Measurements from ENCODE around the gene TYW1B. TPM values are rescaled to one million over a fixed set of nuclear protein-coding genes. Genes with fewer than 3 reads are reported as not detected.
"Not testable (repeated sequence)": the region's sequence is repeated elsewhere in the genome, so short reads cannot be mapped to it uniquely, and the experiment has no call there.

Gene TYW1B
- total RNA-seq, 1 donor from 2014 or later = 6.9 TPM

DNA sequence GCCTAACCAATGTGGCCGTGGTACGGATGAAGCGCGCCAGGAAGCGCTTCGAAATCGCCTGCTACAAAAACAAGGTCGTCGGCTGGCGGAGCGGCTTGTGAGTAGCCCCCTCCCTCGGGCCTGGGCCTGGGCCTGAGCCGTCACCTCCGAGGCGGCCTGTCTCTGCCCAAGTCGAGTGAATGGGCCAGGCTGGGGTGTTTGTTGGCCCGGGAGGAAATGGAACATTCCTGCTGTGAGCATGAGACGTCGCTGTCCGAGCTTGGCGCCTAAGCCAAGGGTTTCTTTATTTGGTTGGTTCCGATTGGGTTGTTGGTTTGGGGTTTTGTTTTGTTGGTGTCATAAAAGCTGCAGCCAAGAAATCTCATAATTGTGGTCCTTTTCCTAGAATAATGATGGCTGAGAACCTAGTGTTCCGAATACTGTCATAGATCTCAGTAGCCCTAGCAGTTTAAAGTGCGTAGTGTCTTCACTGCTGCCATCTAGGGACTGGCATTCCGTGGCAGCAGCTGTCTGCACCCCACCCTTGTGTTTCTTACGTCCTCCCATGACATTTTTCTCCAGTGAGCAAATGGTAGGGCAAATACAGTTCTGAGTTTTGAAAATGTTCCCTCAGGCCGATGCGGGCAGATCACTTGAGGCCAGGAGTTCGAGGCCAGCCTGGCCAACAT is 1.8 kb upstream of the TYW1B start:
- Histone ChIP-seq H3K27ac (peak overlapping the region; percentile 93), H3K36me3 (peaks cover 0 to 29% of the 10 kb centered on the region in 2 donors), H3K4me1 (peaks cover 28% of the 10 kb centered on the region), H3K4me3 (peak overlapping the region; percentile 67 to 84)
- peak; percentile 59 to 68 for TF ChIP-seq POLR2AphosphoS5 (IDR thresholded peaks at IDR 0.05; ENCODE audit: insufficient read depth in 1 of 2, low read depth in 1 of 2)
- TF ChIP-seq, protein P1, sequence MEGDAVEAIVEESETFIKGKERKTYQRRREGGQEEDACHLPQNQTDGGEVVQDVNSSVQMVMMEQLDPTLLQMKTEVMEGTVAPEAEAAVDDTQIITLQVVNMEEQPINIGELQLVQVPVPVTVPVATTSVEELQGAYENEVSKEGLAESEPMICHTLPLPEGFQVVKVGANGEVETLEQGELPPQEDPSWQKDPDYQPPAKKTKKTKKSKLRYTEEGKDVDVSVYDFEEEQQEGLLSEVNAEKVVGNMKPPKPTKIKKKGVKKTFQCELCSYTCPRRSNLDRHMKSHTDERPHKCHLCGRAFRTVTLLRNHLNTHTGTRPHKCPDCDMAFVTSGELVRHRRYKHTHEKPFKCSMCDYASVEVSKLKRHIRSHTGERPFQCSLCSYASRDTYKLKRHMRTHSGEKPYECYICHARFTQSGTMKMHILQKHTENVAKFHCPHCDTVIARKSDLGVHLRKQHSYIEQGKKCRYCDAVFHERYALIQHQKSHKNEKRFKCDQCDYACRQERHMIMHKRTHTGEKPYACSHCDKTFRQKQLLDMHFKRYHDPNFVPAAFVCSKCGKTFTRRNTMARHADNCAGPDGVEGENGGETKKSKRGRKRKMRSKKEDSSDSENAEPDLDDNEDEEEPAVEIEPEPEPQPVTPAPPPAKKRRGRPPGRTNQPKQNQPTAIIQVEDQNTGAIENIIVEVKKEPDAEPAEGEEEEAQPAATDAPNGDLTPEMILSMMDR (IDR thresholded peaks at IDR 0.05) = peak in 1 of 3 experiments; percentile 9
- DNase-seq (ENCODE audit: extremely low spot score in 2 of 2); intact Hi-C loops (cut with DNase I); H3K9me3 ChIP-seq; H3K27me3 ChIP-seq: not testable (repeated sequence)

DNA sequence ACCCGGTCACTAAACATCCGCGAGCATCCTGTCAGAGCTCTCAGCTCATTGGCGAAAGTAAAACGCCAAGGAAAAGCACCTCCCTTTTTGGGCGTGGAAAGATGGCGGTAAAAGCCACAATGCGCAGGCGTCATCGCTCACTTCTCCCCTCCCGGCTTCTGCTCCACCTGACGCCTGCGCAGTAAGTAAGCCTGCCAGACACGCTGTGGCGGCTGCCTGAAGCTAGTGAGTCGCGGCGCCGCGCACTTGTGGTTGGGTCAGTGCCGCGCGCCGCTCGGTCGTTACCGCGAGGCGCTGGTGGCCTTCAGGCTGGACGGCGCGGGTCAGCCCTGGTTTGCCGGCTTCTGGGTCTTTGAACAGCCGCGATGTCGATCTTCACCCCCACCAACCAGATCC is 1.3 kb upstream of the TYW1B start:
- H3K9me3 ChIP-seq; intact Hi-C loops (cut with DNase I); H3K27me3 ChIP-seq: not testable (repeated sequence)
- TF ChIP-seq POLR2AphosphoS5 (IDR thresholded peaks at IDR 0.05; ENCODE audit: insufficient read depth in 1 of 2, low read depth in 1 of 2) (peak; percentile 95 to 97), POLR2A (IDR thresholded peaks at IDR 0.05) (peak in 1 of 2 donors; percentile 96)
- peak; percentile 98 for DNase-seq (ENCODE audit: extremely low spot score in 2 of 2)
- H3K27ac ChIP-seq = peak overlapping the region; percentile 93
- peaks cover 0 to 23% of the 10 kb centered on the region in 2 donors for H3K36me3 ChIP-seq
- H3K4me3 ChIP-seq = peak overlapping the region; percentile 67 to 84
- H3K4me1 ChIP-seq = peaks cover 28% of the 10 kb centered on the region

DNA sequence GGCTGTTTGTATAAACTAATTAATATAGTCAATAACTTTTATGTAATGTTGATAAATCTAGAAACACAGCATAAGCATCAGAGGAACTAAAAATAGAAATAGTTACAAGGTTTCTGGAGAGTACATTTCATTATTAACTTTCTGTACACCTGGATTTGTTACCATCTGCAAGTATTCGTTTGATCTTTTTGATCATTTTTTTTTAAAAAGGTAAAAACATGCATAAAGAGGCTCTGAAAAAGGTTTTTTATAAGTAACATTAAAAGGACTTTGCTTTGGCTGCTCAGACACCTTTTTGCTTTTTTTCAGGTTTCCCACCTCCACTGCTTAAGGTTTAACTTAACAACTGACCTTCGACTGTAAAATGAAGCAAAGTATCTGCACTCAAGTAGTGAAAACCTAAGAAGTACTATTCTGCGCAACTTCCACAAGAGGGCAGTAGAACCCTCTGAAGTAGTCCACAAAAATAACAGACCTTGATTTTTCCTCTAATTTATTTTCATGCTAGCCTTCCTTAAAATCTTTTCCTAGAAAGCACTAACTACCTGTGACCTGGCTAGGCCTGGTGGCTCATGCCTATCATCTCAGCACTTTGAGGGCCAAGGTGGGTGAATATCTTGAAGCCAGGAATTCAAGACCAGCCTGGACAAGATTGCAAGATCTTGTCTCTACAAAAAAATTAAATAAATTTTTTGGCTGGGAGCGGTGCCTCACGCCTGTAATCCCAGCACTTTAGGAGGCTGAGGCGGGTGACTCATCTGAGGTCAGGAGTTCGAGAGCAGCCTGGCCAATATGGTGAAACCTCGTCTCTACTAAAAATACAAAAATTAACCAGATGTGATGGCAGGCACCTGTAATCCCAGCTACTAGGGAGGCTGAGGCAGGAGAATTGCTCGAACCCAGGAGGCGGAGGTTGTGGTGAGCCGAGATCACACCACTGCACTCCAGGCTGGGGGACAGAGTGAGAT is 4.0 kb downstream of the TYW1B start:
- TF ChIP-seq, protein P1 (IDR thresholded peaks at IDR 0.05) = peak in 1 of 3 experiments; percentile 6
- H3K27me3 ChIP-seq; H3K4me3 ChIP-seq; DNase-seq (ENCODE audit: extremely low spot score in 2 of 2); H3K27ac ChIP-seq; intact Hi-C loops (cut with DNase I); H3K9me3 ChIP-seq; H3K36me3 ChIP-seq: not testable (repeated sequence)
- peaks cover 11% of the 10 kb centered on the region for H3K4me1 ChIP-seq

DNA sequence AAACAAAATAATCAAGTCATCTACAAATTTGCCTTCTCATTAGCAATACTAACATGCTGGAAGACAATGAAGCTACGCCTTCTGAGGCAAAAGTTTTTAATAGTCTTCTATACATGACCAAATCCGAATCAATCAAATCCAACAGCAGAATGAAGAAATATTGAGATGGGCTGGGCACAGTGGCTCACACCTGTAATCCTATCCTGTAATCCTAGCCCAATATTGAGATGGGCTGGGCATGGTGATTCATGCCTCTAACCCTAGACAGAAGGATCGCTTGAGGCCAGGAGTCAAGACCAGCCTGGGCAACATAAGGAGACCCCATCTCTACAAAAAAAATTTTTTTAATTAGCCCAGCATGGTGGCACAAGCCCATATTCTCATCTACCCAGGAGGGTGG is 5.5 kb downstream of the TYW1B start:
- intact Hi-C loops (cut with DNase I); H3K4me1 ChIP-seq; H3K9me3 ChIP-seq; H3K27ac ChIP-seq; H3K36me3 ChIP-seq; H3K27me3 ChIP-seq; DNase-seq (ENCODE audit: extremely low spot score in 2 of 2); H3K4me3 ChIP-seq: not testable (repeated sequence)

DNA sequence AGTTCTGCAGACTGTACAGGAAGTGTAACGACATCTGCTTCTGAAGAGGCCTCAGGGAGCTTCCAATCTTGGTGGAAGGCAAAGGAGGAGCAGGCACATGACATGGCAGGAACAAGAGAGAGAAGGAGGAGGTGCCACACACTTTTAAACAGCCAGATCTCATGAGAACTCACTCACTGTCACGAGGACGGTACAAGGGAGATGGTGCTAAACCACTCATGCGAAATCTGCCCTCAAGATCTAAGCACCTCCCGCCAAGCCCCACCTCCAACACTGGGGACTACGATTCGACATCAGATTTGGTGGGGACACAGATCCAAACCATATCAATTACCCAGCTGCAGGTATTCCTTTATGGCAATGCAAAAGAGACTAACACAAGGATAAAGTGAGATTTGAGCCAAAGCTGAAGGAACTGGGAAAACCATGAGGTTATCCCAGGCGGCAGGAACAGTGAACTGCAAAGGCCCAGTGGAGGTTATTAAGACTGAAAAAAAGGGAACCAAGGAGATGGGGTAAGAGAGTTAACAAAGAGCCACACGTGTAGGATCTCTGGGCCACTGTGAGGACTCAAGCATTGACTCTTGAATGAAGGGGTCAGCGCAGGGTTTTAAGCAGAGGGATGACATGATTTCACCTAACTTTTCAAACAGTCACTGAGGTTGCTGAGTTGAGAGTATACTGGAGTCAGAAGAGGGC is 9.2 kb downstream of the TYW1B start:
- H3K27me3 ChIP-seq; H3K9me3 ChIP-seq; H3K4me1 ChIP-seq; H3K36me3 ChIP-seq; DNase-seq (ENCODE audit: extremely low spot score in 2 of 2); H3K4me3 ChIP-seq; H3K27ac ChIP-seq; intact Hi-C loops (cut with DNase I): not testable (repeated sequence)

DNA sequence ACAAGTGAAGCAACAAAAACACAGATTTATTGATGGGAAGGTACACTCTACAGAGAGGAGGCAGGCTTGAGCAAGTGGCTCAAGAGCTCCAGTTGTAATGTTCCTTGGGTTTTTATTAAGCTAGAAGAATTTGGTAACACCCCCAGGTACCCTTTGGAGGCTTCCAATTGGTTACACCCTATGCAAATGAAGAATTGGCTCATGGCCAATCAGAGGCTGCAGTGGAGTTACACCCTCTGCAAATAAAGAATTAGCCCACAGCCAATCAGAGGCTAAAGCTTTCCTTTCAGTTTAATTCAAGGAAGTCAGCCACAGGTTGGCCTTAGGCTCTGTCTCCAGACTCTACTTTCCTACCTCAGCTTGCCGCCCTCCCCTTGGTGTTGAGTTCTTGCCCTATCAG is 10.3 kb downstream of the TYW1B start:
- H3K9me3 ChIP-seq; H3K27me3 ChIP-seq; DNase-seq (ENCODE audit: extremely low spot score in 2 of 2); H3K4me1 ChIP-seq; H3K27ac ChIP-seq; H3K36me3 ChIP-seq; intact Hi-C loops (cut with DNase I); H3K4me3 ChIP-seq: not testable (repeated sequence)

DNA sequence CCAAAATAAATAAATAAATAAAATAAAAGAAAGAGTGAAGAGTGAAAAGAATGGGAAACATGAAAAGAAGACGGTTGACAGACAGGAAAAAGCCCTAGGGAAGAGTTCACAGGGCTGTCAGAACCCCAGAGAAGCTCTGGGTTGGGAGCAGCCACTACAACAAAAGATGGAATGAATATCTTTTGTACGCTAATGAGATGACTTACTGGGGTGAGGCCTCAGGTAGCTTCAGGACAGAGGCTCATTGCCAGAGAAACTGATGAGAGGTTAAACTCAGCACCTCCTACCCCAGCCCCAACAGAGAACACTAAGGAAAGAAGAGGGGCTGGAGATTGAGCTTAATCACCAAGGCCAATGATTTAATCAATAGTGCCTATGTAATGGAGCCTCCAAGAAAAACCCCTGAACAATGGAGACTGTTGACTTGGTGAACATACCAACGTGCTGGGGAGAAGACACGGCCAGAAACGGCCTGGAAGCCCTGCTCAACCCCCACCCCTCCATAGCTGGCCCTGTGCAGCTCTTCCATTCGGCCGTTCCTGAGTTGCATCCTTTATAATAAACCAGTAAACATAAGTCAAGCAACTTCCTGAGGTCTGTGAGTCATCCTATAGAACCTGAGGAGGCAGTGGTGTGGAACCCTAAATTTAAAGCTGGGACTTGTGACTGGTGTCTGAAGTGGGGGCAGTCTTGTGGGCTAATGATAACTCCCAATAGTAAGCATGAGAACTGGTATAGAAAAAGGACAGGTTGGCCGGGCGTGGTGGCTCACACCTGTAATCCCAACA is 11.4 kb downstream of the TYW1B start:
- H3K36me3 ChIP-seq; intact Hi-C loops (cut with DNase I); H3K27me3 ChIP-seq; DNase-seq (ENCODE audit: extremely low spot score in 2 of 2); H3K4me3 ChIP-seq; H3K4me1 ChIP-seq; H3K27ac ChIP-seq; H3K9me3 ChIP-seq: not testable (repeated sequence)

DNA sequence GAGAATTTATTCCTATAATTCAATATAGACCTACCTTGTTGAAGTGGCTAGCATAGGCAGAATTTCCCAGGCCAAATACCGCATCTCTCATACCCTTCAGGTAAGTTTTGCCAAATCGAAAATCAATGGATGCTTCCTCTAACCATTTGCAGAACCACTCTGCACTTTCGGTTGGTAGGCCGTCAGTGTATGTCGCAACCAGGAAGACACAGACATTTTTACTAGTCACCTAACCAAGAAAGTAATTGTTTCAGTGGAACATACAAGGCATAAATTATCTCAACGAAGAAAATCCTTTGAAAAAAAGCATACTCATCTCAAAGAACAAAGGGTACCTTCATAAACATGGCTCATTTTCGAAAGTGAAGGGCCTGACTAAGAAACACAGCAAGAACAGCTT is 17.6 kb downstream of the TYW1B start:
- H3K4me1 ChIP-seq; H3K4me3 ChIP-seq; H3K27me3 ChIP-seq; intact Hi-C loops (cut with DNase I); H3K27ac ChIP-seq; DNase-seq (ENCODE audit: extremely low spot score in 2 of 2); H3K9me3 ChIP-seq: not testable (repeated sequence)
- peaks cover 0 to 14% of the 10 kb centered on the region in 2 donors for H3K36me3 ChIP-seq

DNA sequence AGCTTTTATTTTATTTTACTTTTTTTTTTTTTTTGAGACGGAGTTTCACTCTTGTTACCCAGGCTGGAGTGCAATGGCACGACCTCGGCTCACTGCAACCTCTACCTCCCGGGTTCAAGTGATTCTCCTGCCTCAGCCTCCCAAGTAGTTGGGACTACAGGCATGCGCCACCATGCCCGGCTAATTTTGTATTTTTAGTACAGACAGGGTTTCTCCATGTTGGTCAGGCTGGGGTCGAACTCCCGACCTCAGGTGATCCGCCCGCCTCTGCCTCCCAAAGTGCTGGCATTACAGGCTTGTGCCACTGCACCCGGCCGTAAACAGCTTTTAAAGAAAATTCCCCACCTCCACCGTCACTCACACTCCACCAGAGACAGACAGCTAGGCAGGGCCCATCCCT is 19.5 kb downstream of the TYW1B start:
- H3K27me3 ChIP-seq; H3K27ac ChIP-seq; DNase-seq (ENCODE audit: extremely low spot score in 2 of 2); H3K9me3 ChIP-seq; H3K4me1 ChIP-seq; intact Hi-C loops (cut with DNase I); H3K4me3 ChIP-seq: not testable (repeated sequence)
- peaks cover 0 to 18% of the 10 kb centered on the region in 2 donors for H3K36me3 ChIP-seq

DNA sequence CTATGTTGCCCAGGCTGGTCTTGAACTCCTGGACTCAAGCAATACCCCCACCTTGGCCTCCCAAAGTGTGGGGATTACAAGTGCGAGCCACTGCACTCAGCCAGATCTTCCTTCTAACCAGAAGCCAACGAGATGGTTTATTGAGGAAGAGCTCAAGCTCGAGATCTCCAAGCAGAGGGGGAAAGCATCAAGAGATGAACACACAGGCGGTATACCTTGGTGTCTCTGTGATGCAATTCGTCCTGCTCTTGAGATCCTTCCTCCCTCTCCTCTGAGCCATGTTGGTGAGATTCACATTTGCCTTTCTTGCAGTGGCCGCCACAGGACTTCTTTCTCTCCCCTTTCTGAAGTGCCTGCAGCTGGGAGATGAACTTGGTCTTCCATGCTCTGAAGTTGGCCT is 21.1 kb downstream of the TYW1B start:
- intact Hi-C loops (cut with DNase I); H3K4me1 ChIP-seq: not testable (repeated sequence)
- H3K36me3 ChIP-seq = peaks cover 0 to 13% of the 10 kb centered on the region in 2 donors

More for the DNA sequence above, 21.1 kb downstream of the TYW1B start:
- H3K4me3 ChIP-seq; DNase-seq (ENCODE audit: extremely low spot score in 2 of 2); H3K9me3 ChIP-seq; H3K27me3 ChIP-seq; H3K27ac ChIP-seq: not testable (repeated sequence)

Data from vagina (tissue), 2 donors.